ENCODE results near the gene ALG6. TPM values are rescaled to one million over a fixed set of nuclear protein-coding genes. Genes with fewer than 3 reads are reported as not detected.

The ALG6 gene
- total RNA-seq, 1 experiment from 2014 or later = 21.4 TPM

DNA sequence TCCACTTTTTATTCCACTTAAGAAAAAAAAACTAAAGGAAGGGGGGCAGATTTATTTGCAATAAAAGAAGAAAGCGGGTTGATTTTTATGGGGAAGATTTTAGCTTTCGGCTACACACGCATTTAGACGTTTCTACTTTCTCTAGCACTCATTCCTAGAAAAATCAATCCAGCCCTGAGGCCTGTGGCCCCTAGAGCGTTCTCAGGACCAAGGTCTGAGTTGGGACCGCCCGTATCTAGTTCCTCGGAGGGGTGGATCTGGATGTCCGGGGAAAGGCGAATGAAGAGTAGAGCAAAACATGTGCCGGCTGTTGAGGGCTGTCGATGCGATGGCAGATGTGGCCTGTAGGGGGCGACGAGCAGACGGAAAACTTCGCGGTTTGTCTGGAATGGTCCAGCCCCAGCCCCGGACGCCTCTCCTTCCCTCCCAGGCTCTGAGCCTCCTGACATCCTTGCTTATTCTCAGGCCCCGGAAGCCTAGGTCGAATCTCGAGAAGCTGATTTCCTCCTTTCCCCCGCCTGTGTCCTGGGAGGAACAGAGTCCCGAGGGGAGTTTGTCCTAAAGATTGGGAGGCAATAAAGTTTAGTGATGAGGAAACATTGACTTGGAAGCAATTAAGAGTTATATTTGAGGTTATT, 39.9 kb upstream of the ALG6 start:
- Histone ChIP-seq H2BK5ac (ENCODE audit: insufficient read length, low read length) (no peak overlapping the region), H3K23me2 (ENCODE audit: insufficient read length, low read depth, low read length, poor library complexity, severe bottlenecking) (peaks cover 42% of the 10 kb centered on the region), H2AFZ (ENCODE audit: low read length) (no peak overlapping the region), H3K79me2 (ENCODE audit: insufficient read depth, low read length) (no peaks in the 10 kb centered on the region; the same call in 1 of the 2 replicates), H3K4me1 (ENCODE audit: insufficient read depth, low read length) (peaks cover 19% of the 10 kb centered on the region; the same call in 1 of the 2 replicates), H2BK12ac (ENCODE audit: insufficient read length, low read depth, low read length) (no peak overlapping the region), H3K27me3 (ENCODE audit: insufficient read depth, low read length) (peaks cover 14% of the 10 kb centered on the region; the same call in 1 of the 2 replicates), H3K18ac (ENCODE audit: insufficient read length, low read depth, low read length) (no peak overlapping the region), H2BK15ac (ENCODE audit: low read depth, low read length) (no peak overlapping the region), H4K8ac (replicated peaks; ENCODE audit: insufficient read length, low read depth, low read length) (no peak overlapping the region), H3K14ac (ENCODE audit: insufficient read depth, low read length) (no peak overlapping the region), H4K91ac (ENCODE audit: insufficient read length, low read depth, low read length) (no peak overlapping the region), H3K56ac (ENCODE audit: insufficient read length, low read depth, low read length) (no peak overlapping the region), H3K9me3 (ENCODE audit: control insufficient read depth, low read depth, low read length) (no peaks in the 10 kb centered on the region), H3K23ac (ENCODE audit: insufficient read length, low read depth, low read length) (no peak overlapping the region), H3K9ac (ENCODE audit: extremely low read depth, insufficient read length, low read length) (no peak overlapping the region), H3K79me1 (ENCODE audit: insufficient read depth, low read depth, low read length, poor library complexity, severe bottlenecking) (no peaks in the 10 kb centered on the region), H2AK5ac (ENCODE audit: insufficient read length, low read length) (no peak overlapping the region), H3T11ph (ENCODE audit: low read length) (no peak overlapping the region), H4K20me1 (ENCODE audit: control insufficient read depth, insufficient read depth, insufficient read length) (no peaks in the 10 kb centered on the region), H4K5ac (ENCODE audit: insufficient read length, low read depth, low read length) (no peak overlapping the region), H3K4ac (ENCODE audit: low read depth, low read length) (no peak overlapping the region), H3K27ac (ENCODE audit: insufficient read length, low read depth, low read length) (no peak overlapping the region), H2BK20ac (ENCODE audit: low read depth, low read length, poor library complexity, severe bottlenecking) (no peak overlapping the region), H3K4me2 (ENCODE audit: insufficient read depth, insufficient read length, low read length) (peak overlapping the region; percentile 83), H2BK120ac (ENCODE audit: low read depth, low read length, poor library complexity, severe bottlenecking) (no peak overlapping the region)
- H3K27ac Mint-ChIP-seq = peak overlapping the region in 1 of 3 experiments; percentile 2; a peak in 1 of 7 replicates
- peak overlapping the region; percentile 81 to 96 for H3K4me3 Mint-ChIP-seq
- peak; percentile 93 for DNase-seq
- H3K27me3 Mint-ChIP-seq (ENCODE audit: low read depth) = peaks cover 85% of the 10 kb centered on the region
- H3K9me3 Mint-ChIP-seq = peaks cover 0 to 2% of the 10 kb centered on the region in 2 experiments; a peak in 3 of 5 replicates
- TF ChIP-seq, protein P1, sequence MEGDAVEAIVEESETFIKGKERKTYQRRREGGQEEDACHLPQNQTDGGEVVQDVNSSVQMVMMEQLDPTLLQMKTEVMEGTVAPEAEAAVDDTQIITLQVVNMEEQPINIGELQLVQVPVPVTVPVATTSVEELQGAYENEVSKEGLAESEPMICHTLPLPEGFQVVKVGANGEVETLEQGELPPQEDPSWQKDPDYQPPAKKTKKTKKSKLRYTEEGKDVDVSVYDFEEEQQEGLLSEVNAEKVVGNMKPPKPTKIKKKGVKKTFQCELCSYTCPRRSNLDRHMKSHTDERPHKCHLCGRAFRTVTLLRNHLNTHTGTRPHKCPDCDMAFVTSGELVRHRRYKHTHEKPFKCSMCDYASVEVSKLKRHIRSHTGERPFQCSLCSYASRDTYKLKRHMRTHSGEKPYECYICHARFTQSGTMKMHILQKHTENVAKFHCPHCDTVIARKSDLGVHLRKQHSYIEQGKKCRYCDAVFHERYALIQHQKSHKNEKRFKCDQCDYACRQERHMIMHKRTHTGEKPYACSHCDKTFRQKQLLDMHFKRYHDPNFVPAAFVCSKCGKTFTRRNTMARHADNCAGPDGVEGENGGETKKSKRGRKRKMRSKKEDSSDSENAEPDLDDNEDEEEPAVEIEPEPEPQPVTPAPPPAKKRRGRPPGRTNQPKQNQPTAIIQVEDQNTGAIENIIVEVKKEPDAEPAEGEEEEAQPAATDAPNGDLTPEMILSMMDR (conservative IDR thresholded peaks at IDR 0.05) = peak; percentile 94
- H3K36me3 Mint-ChIP-seq (ENCODE audit: insufficient read depth in 1 of 3, low read depth in 3 of 3) = peaks cover 0 to 3% (median 0%) of the 10 kb centered on the region in 3 experiments; a peak in 3 of 7 replicates
- peaks cover 53 to 64% of the 10 kb centered on the region in 2 experiments for H3K4me1 Mint-ChIP-seq
- no CpG with 5 or more reads among the region's 25 CpGs for WGBS (ENCODE audit: extremely low coverage, insufficient read length, low lambda C conversion rate)

All from H9 (cell line).